HG02884 (cell line): ENCODE data around the gene TLDC2.

ENCODE experiments used
- ATAC-seq: cut with Tn5 transposase; IDR thresholded peaks from one replicate; pipeline ENCODE4 v1.9.1; 2021; ENCODE audit warnings: mild to moderate bottlenecking, moderate library complexity; ENCODE audit not compliant: unreplicated experiment

TLDC2 gene

DNA sequence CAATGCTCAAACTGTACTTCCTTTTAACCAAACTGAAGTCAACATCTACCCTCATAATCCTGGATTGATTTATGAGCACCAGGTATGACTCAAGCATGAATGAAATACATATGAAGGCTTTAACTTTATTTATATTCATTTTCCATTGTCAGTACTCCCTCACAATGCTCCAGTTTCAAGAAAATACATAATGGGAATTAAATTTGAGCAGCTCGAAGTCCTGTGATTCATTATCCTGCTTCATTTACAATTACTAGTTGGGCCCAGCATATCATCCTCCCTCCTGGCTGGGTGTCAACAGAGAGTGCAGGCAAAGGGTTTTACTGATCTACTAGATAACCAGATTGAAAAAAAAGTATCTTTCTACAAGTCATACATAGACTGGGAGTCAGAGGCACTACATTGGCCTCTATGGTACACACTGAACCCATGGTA lies 65.5 kb downstream of the TLDC2 start:
- no peak for ATAC-seq
